Neural progenitor cell (in vitro differentiated cells): Measurements from ENCODE around the gene ATG5. TPM values are rescaled to one million over a fixed set of nuclear protein-coding genes. Genes with fewer than 3 reads are reported as not detected.

ENCODE experiments used
- DNase-seq: peaks from one replicate; pipeline ENCODE4 v3.0.0-alpha.2; 2016; ENCODE audit warnings: low spot score
- H2AFZ ChIP-seq: fragments of 200-600 bp; sonication (generic); replicated peaks from 2 replicates; pipeline ENCODE4 v1.6.1; 2016; ENCODE audit warnings: antibody characterized with exemption
- H3F3A ChIP-seq: fragments of 200-600 bp; sonication (generic); 2 replicates; pipeline ENCODE4 v1.6.1; 2016; ENCODE audit warnings: antibody characterized with exemption, low read depth
- H3K27ac ChIP-seq: fragments of 200-600 bp; sonication (generic); 2 replicates; pipeline ENCODE4 v1.5.1; 2016; ENCODE audit warnings: mild to moderate bottlenecking
- H3K27me3 ChIP-seq: fragments of 200-600 bp; sonication (generic); 2 replicates; pipeline ENCODE4 v1.6.1; 2016; ENCODE audit warnings: mild to moderate bottlenecking, moderate library complexity
- H3K36me3 ChIP-seq: fragments of 200-600 bp; sonication (generic); 2 replicates; pipeline ENCODE4 v1.5.1; 2016
- H3K4me1 ChIP-seq: fragments of 200-600 bp; sonication (generic); 2 replicates; pipeline ENCODE4 v1.6.1; 2016; ENCODE audit warnings: mixed run types
- H3K4me2 ChIP-seq: fragments of 200-600 bp; sonication (generic); 2 replicates; pipeline ENCODE4 v1.6.1; 2016
- H3K4me3 ChIP-seq: fragments of 200-600 bp; sonication (generic); 2 replicates; pipeline ENCODE4 v1.5.1; 2016
- H3K79me2 ChIP-seq: fragments of 200-600 bp; sonication (generic); 2 replicates; pipeline ENCODE4 v1.6.1; 2016; ENCODE audit warnings: low read depth
- H3K9ac ChIP-seq: fragments of 200-600 bp; sonication (generic); 2 replicates; pipeline ENCODE4 v1.6.1; 2016
- H3K9me3 ChIP-seq: fragments of 200-600 bp; sonication (generic); 2 replicates; pipeline ENCODE4 v1.5.1; 2016; ENCODE audit warnings: low read depth
- H4K20me1 ChIP-seq: fragments of 200-600 bp; sonication (generic); 2 replicates; pipeline ENCODE4 v1.6.1; 2016; ENCODE audit warnings: low read depth
- H3K27ac Mint-ChIP-seq: 3 replicates; pipeline ENCODE4 v1.8.0; 2021; ENCODE audit warnings: mixed read lengths
- H3K27me3 Mint-ChIP-seq: 2 replicates; pipeline ENCODE4 v1.8.0; 2022; ENCODE audit warnings: low read depth, mild to moderate bottlenecking, inconsistent platforms, moderate library complexity, mixed read lengths; ENCODE audit not compliant: insufficient read depth
- H3K36me3 Mint-ChIP-seq: 3 replicates; pipeline ENCODE4 v1.8.0; 2021; ENCODE audit warnings: mixed read lengths
- H3K4me1 Mint-ChIP-seq: 3 replicates; pipeline ENCODE4 v1.8.0; 2021; ENCODE audit warnings: mixed read lengths
- H3K4me3 Mint-ChIP-seq: 3 replicates; pipeline ENCODE4 v1.8.0; 2021; ENCODE audit warnings: mild to moderate bottlenecking, moderate library complexity, mixed read lengths
- H3K9me3 Mint-ChIP-seq: 3 replicates; pipeline ENCODE4 v1.8.0; 2020; ENCODE audit warnings: mixed read lengths
- CTCF ChIP-seq: fragments of 200-600 bp; sonication (generic); IDR thresholded peaks from 2 replicates; pipeline ENCODE4 v1.5.1; 2017; ENCODE audit warnings: antibody characterized with exemption, mild to moderate bottlenecking
- EZH2 ChIP-seq: fragments of 200-600 bp; sonication (generic); IDR thresholded peaks from 2 replicates; pipeline ENCODE4 v1.6.1; 2017; ENCODE audit warnings: antibody characterized with exemption, mild to moderate bottlenecking, moderate library complexity
- EZH2phosphoT487 ChIP-seq: fragments of 200-600 bp; sonication (generic); IDR thresholded peaks from 2 replicates; pipeline ENCODE4 v1.6.1; 2017; ENCODE audit warnings: antibody characterized with exemption
- total RNA-seq: library from RNA; depleted of rRNA; stranded (reverse); fragments of >200 nt; gene quantifications from 2 replicates; pipeline ENCODE4 v1.2.3, GENCODE V29; 2015; ENCODE audit warnings: low replicate concordance

The ATG5 gene
- total RNA-seq, 1 donor from 2014 or later: 45.0 TPM

- DNase-seq: no peak
- Histone ChIP-seq H3K4me2 (no peak overlapping the region), H3K4me1 (no peaks in the 10 kb centered on the region), H3K27me3 (no peaks in the 10 kb centered on the region), H3K27ac (no peak overlapping the region), H4K20me1 (no peaks in the 10 kb centered on the region), H3K36me3 (no peaks in the 10 kb centered on the region), H3K79me2 (no peaks in the 10 kb centered on the region), H3F3A (no peaks in the 10 kb centered on the region), H2AFZ (no peak overlapping the region), H3K9ac (no peak overlapping the region), H3K4me3 (no peak overlapping the region), H3K9me3 (no peaks in the 10 kb centered on the region)
- H3K27ac Mint-ChIP-seq: no peak overlapping the region
- H3K4me3 Mint-ChIP-seq: no peak overlapping the region
- peaks cover 3% of the 10 kb centered on the region for H3K36me3 Mint-ChIP-seq
- no peaks in the 10 kb centered on the region for H3K9me3 Mint-ChIP-seq
- TF ChIP-seq EZH2: no peak
- no peak for TF ChIP-seq EZH2phosphoT487
- no peak for TF ChIP-seq CTCF
- H3K4me1 Mint-ChIP-seq: no peaks in the 10 kb centered on the region
- H3K27me3 Mint-ChIP-seq: no peaks in the 10 kb centered on the region
These were observed 70.3 kb downstream of the ATG5 start for GRCh38 chr6:106255306-106255705.

- no peak for TF ChIP-seq EZH2
- Histone ChIP-seq H2AFZ (no peak overlapping the region), H3F3A (no peaks in the 10 kb centered on the region), H3K4me2 (no peak overlapping the region), H3K4me3 (no peak overlapping the region), H3K27ac (no peak overlapping the region), H3K27me3 (no peaks in the 10 kb centered on the region), H3K79me2 (no peaks in the 10 kb centered on the region), H3K4me1 (no peaks in the 10 kb centered on the region), H3K9me3 (no peaks in the 10 kb centered on the region), H3K9ac (no peak overlapping the region), H3K36me3 (no peaks in the 10 kb centered on the region), H4K20me1 (no peaks in the 10 kb centered on the region)
- H3K4me3 Mint-ChIP-seq: no peak overlapping the region
- DNase-seq: no peak
- no peak overlapping the region for H3K27ac Mint-ChIP-seq
- no peaks in the 10 kb centered on the region for H3K36me3 Mint-ChIP-seq
- H3K27me3 Mint-ChIP-seq: no peaks in the 10 kb centered on the region
- H3K4me1 Mint-ChIP-seq: no peaks in the 10 kb centered on the region
- no peaks in the 10 kb centered on the region for H3K9me3 Mint-ChIP-seq
These were observed 70.9 kb downstream of the ATG5 start for GRCh38 chr6:106254636-106255035.

- H3K9me3 ChIP-seq: no peaks in the 10 kb centered on the region
- H3K79me2 ChIP-seq: no peaks in the 10 kb centered on the region
- Mint-ChIP-seq H3K27me3 (no peaks in the 10 kb centered on the region), H3K4me1 (no peaks in the 10 kb centered on the region), H3K36me3 (no peaks in the 10 kb centered on the region), H3K9me3 (no peaks in the 10 kb centered on the region), H3K4me3 (no peak overlapping the region), H3K27ac (no peak overlapping the region)
- H3K4me1 ChIP-seq: no peaks in the 10 kb centered on the region
- no peaks in the 10 kb centered on the region for H3K27me3 ChIP-seq
- no peaks in the 10 kb centered on the region for H3K36me3 ChIP-seq
- H3K4me2 ChIP-seq: no peak overlapping the region
- TF ChIP-seq EZH2phosphoT487: no peak
- no peak for TF ChIP-seq CTCF
- TF ChIP-seq EZH2: no peak
- H2AFZ ChIP-seq: no peak overlapping the region
- H4K20me1 ChIP-seq: no peaks in the 10 kb centered on the region
- no peak overlapping the region for H3K9ac ChIP-seq
- DNase-seq: no peak
- H3K4me3 ChIP-seq: no peak overlapping the region
- no peak overlapping the region for H3K27ac ChIP-seq
- no peaks in the 10 kb centered on the region for H3F3A ChIP-seq
These were observed 71.8 kb downstream of the ATG5 start for GRCh38 chr6:106253731-106254130.

GRCh38 chr6:106253172-106253571 lies 72.4 kb downstream of the ATG5 start:
- no peak overlapping the region for H3K9ac ChIP-seq
- no peak for DNase-seq
- H3K27me3 Mint-ChIP-seq: no peaks in the 10 kb centered on the region
- H3K27ac Mint-ChIP-seq: no peak overlapping the region
- H3K4me3 Mint-ChIP-seq: no peak overlapping the region
- no peak for TF ChIP-seq EZH2phosphoT487
- TF ChIP-seq EZH2: no peak
- no peak for TF ChIP-seq CTCF
- H3K4me2 ChIP-seq: no peak overlapping the region
- H3K4me3 ChIP-seq: no peak overlapping the region
- no peaks in the 10 kb centered on the region for H3K36me3 Mint-ChIP-seq
- H3K4me1 Mint-ChIP-seq: no peaks in the 10 kb centered on the region
- no peaks in the 10 kb centered on the region for H3K27me3 ChIP-seq
- no peaks in the 10 kb centered on the region for H3K36me3 ChIP-seq
- H3K79me2 ChIP-seq: no peaks in the 10 kb centered on the region
- H3F3A ChIP-seq: no peaks in the 10 kb centered on the region
- H3K4me1 ChIP-seq: no peaks in the 10 kb centered on the region
- no peaks in the 10 kb centered on the region for H4K20me1 ChIP-seq
- no peak overlapping the region for H3K27ac ChIP-seq
- no peak overlapping the region for H2AFZ ChIP-seq
- no peaks in the 10 kb centered on the region for H3K9me3 Mint-ChIP-seq
- H3K9me3 ChIP-seq: no peaks in the 10 kb centered on the region
